ENCODE results near the gene RBMY1F.
"Not testable (repeated sequence)": the region's sequence is repeated elsewhere in the genome, so short reads cannot be mapped to it uniquely, and the experiment has no call there.

The RBMY1F gene

DNA sequence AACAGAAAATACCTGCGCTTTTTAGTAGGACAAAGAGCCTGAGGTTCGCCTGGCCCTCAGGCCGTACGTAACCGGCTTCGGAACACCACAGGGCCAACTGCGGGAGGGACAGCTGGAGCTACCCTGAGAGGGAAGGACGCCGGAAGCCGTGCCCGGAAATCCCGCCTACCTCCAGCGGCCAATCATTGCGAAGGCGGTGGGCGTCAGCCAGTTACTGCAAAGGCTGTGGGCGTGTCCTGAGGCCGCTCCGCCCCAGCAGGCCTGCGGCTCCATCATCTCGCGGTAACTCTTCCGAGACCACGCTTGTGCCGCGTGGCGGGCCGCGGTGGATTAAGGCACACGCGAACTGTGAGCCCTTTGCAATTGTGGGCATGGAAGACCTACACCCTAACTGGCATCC is at the start of gene RBMY1F:
Gene RBMY1F (minus strand): TSS at position 101 of the 400 bp plus-strand sequence. CDS start 1,954 bp downstream, outside the sequence.
- DNase-seq: not testable (repeated sequence)

DNA sequence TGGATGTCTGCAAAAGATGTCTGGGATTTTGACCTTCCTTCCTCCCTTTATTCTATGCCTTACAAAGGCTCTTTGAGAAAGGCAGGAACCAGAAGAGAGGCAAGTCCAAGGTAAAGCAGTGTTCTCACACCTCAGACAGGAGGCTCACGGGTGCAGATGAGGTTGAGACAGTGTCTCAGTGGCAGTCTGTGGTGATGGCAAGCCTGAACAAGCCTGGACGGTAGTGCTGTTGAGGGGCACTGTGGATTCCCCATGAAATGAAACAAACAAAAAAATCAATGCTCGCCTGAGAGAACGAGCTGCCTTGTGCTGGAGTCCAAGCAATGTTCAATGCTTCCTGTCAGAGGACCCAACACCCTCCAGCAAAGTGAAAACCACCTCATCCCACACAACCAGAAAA is 31.6 kb downstream of the RBMY1F start:
- not testable (repeated sequence) for DNase-seq

DNA sequence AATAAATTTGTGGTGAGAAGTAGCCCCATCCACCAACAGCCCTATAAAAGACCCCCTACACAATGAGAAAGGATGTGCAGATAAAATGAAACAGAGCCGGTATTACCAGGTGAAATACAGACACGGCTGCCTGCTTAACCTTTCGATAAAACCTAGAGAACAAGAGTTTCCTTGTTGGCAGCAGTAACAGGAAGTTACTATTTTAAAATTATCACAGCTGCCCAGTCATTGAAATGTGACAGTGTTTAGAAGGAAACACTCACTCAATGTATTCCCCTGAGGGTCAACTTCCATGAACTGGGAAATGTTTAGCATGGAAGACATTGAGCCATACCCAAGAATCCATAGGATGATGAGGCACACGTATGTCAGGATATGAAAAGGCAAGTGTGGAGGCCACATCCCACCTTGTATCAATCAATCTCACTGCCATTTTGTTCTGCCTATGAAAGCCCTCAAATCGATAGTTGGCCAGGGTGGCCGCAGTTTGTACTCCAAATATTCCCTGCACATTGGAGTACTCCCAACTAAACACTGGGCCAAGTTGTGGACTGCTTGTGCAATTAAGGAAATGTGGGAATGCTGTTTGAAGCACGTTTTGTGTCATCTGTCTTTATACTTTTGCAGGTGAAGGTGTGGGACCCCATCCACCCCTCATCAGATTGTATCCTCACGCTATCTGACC is 41.6 kb downstream of the RBMY1F start:
- not testable (repeated sequence) for DNase-seq

GRCh38 chrY:22134719-22135118 is 48.0 kb downstream of the RBMY1F start:
- not testable (repeated sequence) for DNase-seq

- not testable (repeated sequence) for DNase-seq
Observed at GRCh38 chrY:22130494-22130893, 52.2 kb downstream of the RBMY1F start.
